ENCODE results near the gene AFG3L2.

The AFG3L2 gene

DNA sequence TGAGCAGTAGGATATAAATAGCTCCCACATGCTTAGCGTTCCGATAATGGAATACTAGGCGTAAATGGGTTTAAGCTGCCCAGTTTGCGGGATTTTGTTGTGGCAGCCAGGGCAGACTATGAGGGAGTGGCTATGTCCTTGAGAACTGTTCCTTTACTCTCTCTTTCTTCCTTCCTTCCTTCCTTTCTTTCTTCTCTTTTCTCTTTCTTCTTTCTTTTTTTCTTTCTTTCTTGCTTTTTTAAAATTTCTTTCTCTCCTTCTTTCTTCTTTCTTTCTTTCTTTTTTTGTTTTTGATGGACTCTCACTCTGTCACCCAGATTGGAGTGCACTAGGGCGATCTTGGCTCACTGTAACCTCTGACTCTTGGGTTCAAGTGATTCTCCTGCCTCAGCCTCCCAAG is 21.6 kb upstream of the AFG3L2 start:
- H3K4me3 ChIP-seq (ENCODE audit: low read depth, low read length), result no peak overlapping the region
- TF ChIP-seq, protein P1, sequence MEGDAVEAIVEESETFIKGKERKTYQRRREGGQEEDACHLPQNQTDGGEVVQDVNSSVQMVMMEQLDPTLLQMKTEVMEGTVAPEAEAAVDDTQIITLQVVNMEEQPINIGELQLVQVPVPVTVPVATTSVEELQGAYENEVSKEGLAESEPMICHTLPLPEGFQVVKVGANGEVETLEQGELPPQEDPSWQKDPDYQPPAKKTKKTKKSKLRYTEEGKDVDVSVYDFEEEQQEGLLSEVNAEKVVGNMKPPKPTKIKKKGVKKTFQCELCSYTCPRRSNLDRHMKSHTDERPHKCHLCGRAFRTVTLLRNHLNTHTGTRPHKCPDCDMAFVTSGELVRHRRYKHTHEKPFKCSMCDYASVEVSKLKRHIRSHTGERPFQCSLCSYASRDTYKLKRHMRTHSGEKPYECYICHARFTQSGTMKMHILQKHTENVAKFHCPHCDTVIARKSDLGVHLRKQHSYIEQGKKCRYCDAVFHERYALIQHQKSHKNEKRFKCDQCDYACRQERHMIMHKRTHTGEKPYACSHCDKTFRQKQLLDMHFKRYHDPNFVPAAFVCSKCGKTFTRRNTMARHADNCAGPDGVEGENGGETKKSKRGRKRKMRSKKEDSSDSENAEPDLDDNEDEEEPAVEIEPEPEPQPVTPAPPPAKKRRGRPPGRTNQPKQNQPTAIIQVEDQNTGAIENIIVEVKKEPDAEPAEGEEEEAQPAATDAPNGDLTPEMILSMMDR (IDR thresholded peaks at IDR 0.05; ENCODE audit: control insufficient read depth, extremely low read depth, insufficient read depth), result no peak
- DNase-seq (ENCODE audit: low read depth), result no peak

DNA sequence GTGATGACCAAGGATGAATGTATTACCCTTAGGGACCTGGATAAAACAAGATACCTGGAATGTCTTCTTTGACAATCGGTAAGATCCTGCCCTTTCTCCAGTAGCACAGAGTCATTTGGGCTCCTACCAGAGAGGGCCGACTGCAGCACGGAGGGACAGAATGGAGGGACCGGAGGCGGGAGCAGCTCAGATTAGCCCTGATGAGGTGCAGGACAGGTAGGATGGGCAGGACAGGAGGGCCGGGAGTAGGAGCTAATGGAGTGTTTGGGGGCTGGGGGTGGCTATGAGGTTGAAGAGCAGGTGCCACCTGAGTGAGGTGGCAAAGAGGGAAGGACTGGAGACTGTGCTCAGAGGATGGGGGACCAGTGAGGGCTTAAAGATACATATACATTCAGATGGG is 20.8 kb upstream of the AFG3L2 start:
- DNase-seq (ENCODE audit: low read depth), result no peak
- TF ChIP-seq, protein P1 (IDR thresholded peaks at IDR 0.05; ENCODE audit: control insufficient read depth, extremely low read depth, insufficient read depth), result no peak
- no peak overlapping the region for H3K4me3 ChIP-seq (ENCODE audit: low read depth, low read length)

- no peak for DNase-seq (ENCODE audit: low read depth)
- H3K4me3 ChIP-seq (ENCODE audit: low read depth, low read length), result no peak overlapping the region
- TF ChIP-seq, protein P1 (IDR thresholded peaks at IDR 0.05; ENCODE audit: control insufficient read depth, extremely low read depth, insufficient read depth), result no peak
Measured at GRCh38 chr18:12397254-12397653, 20.2 kb upstream of the AFG3L2 start.

- DNase-seq (ENCODE audit: low read depth), result no peak
- TF ChIP-seq, protein P1 (IDR thresholded peaks at IDR 0.05; ENCODE audit: control insufficient read depth, extremely low read depth, insufficient read depth), result 0 out of 2 replicates have a peak, but pooled peaks have one; percentile 19
- H3K4me3 ChIP-seq (ENCODE audit: low read depth, low read length), result no peak overlapping the region
Measured at GRCh38 chr18:12394428-12394827, 17.4 kb upstream of the AFG3L2 start.

DNA sequence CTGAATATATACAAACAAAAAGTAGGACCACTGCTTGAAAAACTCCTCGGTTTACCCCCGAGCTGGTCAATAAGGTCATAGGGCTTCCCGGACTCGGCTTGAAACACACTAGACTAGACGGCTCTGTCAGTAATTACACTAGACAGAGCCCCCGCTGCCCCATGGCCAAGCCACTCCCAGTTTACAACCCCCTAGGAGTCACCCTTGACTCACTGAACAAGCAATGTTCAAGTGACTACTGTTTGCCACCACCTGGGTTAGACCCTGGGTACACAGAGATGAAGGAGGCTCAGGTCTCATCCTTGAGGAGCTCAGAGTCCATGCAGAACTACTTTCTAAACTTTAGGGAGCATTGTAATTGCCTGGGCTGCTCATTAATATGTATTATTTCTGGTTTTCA is 17.0 kb upstream of the AFG3L2 start:
- H3K4me3 ChIP-seq (ENCODE audit: low read depth, low read length), result no peak overlapping the region
- TF ChIP-seq, protein P1 (IDR thresholded peaks at IDR 0.05; ENCODE audit: control insufficient read depth, extremely low read depth, insufficient read depth), result no peak
- DNase-seq (ENCODE audit: low read depth), result no peak

DNA sequence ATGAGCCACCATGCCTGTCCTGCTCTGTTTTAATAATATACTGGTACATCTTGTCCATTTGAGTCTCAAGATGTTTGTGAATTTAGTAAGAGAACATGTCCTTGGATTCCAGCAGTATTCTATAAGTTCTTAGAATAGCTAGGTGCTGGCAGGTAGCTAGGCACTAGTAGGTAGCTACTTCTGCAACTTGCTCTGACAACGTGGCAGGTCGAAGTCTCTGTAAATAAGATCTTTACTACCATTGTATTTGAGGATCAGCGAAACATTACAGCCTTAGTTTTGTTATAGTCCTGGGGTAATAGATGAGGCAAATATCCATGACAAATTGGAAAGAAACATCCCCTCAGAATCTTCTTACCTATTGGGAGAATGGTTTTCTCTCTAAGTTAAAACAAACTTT is 16.5 kb upstream of the AFG3L2 start:
- TF ChIP-seq, protein P1 (IDR thresholded peaks at IDR 0.05; ENCODE audit: control insufficient read depth, extremely low read depth, insufficient read depth), result no peak
- no peak overlapping the region for H3K4me3 ChIP-seq (ENCODE audit: low read depth, low read length)
- no peak for DNase-seq (ENCODE audit: low read depth)

- TF ChIP-seq, protein P1 (IDR thresholded peaks at IDR 0.05; ENCODE audit: control insufficient read depth, extremely low read depth, insufficient read depth), result peak; percentile 92
- no peak overlapping the region for H3K4me3 ChIP-seq (ENCODE audit: low read depth, low read length)
- DNase-seq (ENCODE audit: low read depth), result no peak
Measured at GRCh38 chr18:12391487-12392165, 14.6 kb upstream of the AFG3L2 start.
